Endothelial cell of hepatic sinusoid (primary cell): Measurements from ENCODE around the gene CLSTN2.

ENCODE experiments used
- in situ Hi-C: cut with HindIII; loops from 2 replicates; pipeline ENCODE4 v1.10.0; 2017; ENCODE audit warnings: low sequenced_read_pairs

Gene CLSTN2

DNA sequence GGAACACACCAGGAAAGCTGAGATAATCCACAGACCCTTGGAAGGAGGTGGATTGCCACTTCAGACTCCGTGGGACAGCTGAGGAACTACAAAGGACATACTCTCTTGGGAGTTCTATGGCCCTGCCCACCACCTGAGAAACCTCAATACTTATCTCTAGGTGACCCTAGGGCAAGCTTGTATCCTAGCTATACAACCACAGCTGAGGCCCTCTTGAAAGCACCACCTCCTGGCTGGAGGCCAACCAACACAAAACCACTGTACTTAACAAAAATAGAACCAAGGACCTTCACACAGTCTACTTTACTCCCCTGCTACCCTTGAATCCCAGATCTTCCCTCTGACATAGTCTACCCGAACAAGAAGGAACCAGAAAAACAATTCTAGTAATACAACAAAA is 682.1 kb downstream of the CLSTN2 start:
- in situ Hi-C loops: no loop called here

DNA sequence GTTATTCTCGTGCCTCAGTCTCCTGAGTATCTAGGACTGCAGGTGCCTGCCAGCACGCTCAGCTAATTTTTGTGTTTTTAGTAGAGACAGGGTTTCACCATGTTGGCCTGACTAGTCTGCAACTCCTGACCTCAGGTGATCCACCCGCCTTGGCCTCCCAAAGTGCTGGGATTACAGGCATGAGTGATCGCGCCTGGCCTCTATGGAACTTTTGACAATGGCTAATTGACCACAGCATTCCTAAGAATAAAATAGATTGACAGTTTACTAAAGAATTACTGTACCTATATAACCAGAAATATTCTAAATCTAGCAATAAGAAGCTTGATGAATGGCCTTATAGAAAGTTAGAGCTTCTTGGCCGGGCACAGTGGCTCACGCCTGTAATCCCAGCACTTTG is 691.9 kb downstream of the CLSTN2 start:
- in situ Hi-C loops: no loop called here
